RWPE1 (cell line): ENCODE data around the gene MTRFR.
A peak's percentile ranks its signal among the peaks of the same experiment; 100 is the strongest.

Experiments used
- CTCF ChIA-PET: fragments of 350-600 bp; sonication (Branson Sonifier 250); formaldehyde crosslinking; extraction: SDS; loops from one replicate; lab custom pipeline; 2021; lab: Yijun Ruan, JAX
- POLR2A ChIA-PET: fragments of 400-600 bp; formaldehyde crosslinking; extraction: SDS; loops from one replicate; lab custom pipeline; 2020; ENCODE audit warnings: antibody characterized with exemption; ENCODE audit not compliant: low non-redundant PET; lab: Yijun Ruan, JAX
- DNase-seq: peaks from one replicate; pipeline ENCODE4 v3.0.0; 2012; ENCODE audit warnings: low spot score
- H3K27ac ChIP-seq: fragments of 450-650 bp; 2 replicates; pipeline ENCODE4 v1.5.1; 2017
- CTCF ChIP-seq: fragments of 450-650 bp; conservative IDR thresholded peaks from 2 replicates; pipeline ENCODE4 v1.5.1; 2017; ENCODE audit warnings: low read depth, mild to moderate bottlenecking

The MTRFR gene

GRCh38 chr12:123225443-123225842 is 7.8 kb upstream of the MTRFR start:
- CTCF ChIA-PET = interaction anchor here (0.6 kb wide), 1 partner anchor 276 kb away, joined by 3 read pairs; no protein-coding TSS in a partner anchor
- POLR2A ChIA-PET = no interaction called here
- TF ChIP-seq CTCF = no peak

GRCh38 chr12:123227581-123228258 is 5.5 kb upstream of the MTRFR start:
- ChIA-PET CTCF (no interaction called here), POLR2A (no interaction called here)
- DNase-seq = no peak
- TF ChIP-seq CTCF = no peak
- H3K27ac ChIP-seq = no peak overlapping the region

More at GRCh38 chr12:123225443-123225842, 7.8 kb upstream of the MTRFR start:
- DNase-seq = no peak
- H3K27ac ChIP-seq = no peak overlapping the region

- H3K27ac ChIP-seq = no peak overlapping the region
- no peak for TF ChIP-seq CTCF
These were observed 4.2 kb upstream of the MTRFR start for GRCh38 chr12:123229051-123229450.

GRCh38 chr12:123231931-123232330 is 1.3 kb upstream of the MTRFR start:
- TF ChIP-seq CTCF = no peak
- CTCF ChIA-PET = interaction anchor here (0.6 to 2.3 kb wide), 2 partner anchors 188 to 287 kb away, joined by 4 to 9 read pairs; no protein-coding TSS in a partner anchor
- DNase-seq = peak; percentile 24
- peak overlapping the region; percentile 89 for H3K27ac ChIP-seq
- POLR2A ChIA-PET = interaction anchor here (0.8 to 1.4 kb wide), 5 partner anchors 12 to 262 kb away, joined by 3 to 7 read pairs (median 3); partner anchors contain the start of genes KMT5A and OGFOD2

More at GRCh38 chr12:123229051-123229450, 4.2 kb upstream of the MTRFR start:
- ChIA-PET POLR2A (interaction anchor here (0.6 kb wide), 1 partner anchor 36 kb away, joined by 3 read pairs; no protein-coding TSS in a partner anchor), CTCF (no interaction called here)
- DNase-seq = no peak

GRCh38 chr12:123232472-123232806 is 797 bp upstream of the MTRFR start:
- POLR2A ChIA-PET = interaction anchor here (0.5 to 1.4 kb wide), 12 partner anchors 11 to 344 kb away, joined by 3 to 10 read pairs (median 3); partner anchors contain the start of genes KMT5A and OGFOD2
- CTCF ChIA-PET = interaction anchor here (0.6 to 2.3 kb wide), 5 partner anchors 25 to 480 kb away, joined by 3 to 9 read pairs (median 5); partner anchors contain the start of gene ATP6V0A2
- DNase-seq = no peak
- peak overlapping the region; percentile 89 for H3K27ac ChIP-seq
- no peak for TF ChIP-seq CTCF

GRCh38 chr12:123233505-123234308 is 471 bp downstream of the MTRFR start:
- no peak for DNase-seq
- TF ChIP-seq CTCF = no peak
- ChIA-PET POLR2A (interaction anchor here (0.6 to 1.2 kb wide), 5 partner anchors 9 to 811 kb away, joined by 3 to 4 read pairs (median 3); no protein-coding TSS in a partner anchor), CTCF (interaction anchor here (1.0 to 2.3 kb wide), 2 partner anchors 190 to 478 kb away, joined by 5 to 9 read pairs; partner anchors contain the start of gene ATP6V0A2)
- peak overlapping the region; percentile 89 for H3K27ac ChIP-seq
